ENCODE measurements around the gene BMP2. TPM values are rescaled to one million over a fixed set of nuclear protein-coding genes. Genes with fewer than 3 reads are reported as not detected.

The BMP2 gene
- total and polyA plus RNA-seq, 2 donors (not counting 1 experiment from before 2014, with no cell fraction given), result not detected

- H4K20me1 ChIP-seq (ENCODE audit: control insufficient read depth, insufficient read depth, low read length, poor library complexity, severe bottlenecking), result no peaks in the 10 kb centered on the region
- H3K27me3 ChIP-seq (replicated peaks in 1 of 4; ENCODE audit: control extremely low read depth in 1 of 4, control insufficient read depth in 3 of 4, insufficient read depth in 4 of 4, low read length in 3 of 4), result no peaks in the 10 kb centered on the region
- WGBS (ENCODE audit: insufficient coverage), result 90% methylated on average over 2 of the region's 5 CpGs
- ChIA-PET CTCF (interaction anchor here (0.6 to 1.3 kb wide), 3 partner anchors 9 to 189 kb away, joined by 3 to 4 read pairs (median 3); no protein-coding TSS in a partner anchor), POLR2A (no interaction called here)
- DNase-seq (no peak), ATAC-seq (ENCODE audit: low read depth) (no peak)
- TF ChIP-seq CTCF (IDR thresholded peaks at IDR 0.05) (no peak), EZH2 (IDR thresholded peaks at IDR 0.05; ENCODE audit: borderline replicate concordance, insufficient read depth, low read depth, low read length, poor library complexity, severe bottlenecking) (no peak)
- Mint-ChIP-seq H3K4me3 (no peak overlapping the region), H3K27ac (no peak overlapping the region), H3K9me3 (ENCODE audit: insufficient read depth) (no peaks in the 10 kb centered on the region), H3K4me1 (no peaks in the 10 kb centered on the region), H3K27me3 (no peaks in the 10 kb centered on the region)
- no peak overlapping the region for H3K9ac ChIP-seq (ENCODE audit: low read length)
- intact Hi-C loops (cut with micrococcal nuclease), result no loop called here
- no peaks in the 10 kb centered on the region for H3K36me3 ChIP-seq (replicated peaks in 1 of 2; ENCODE audit: control extremely low read depth in 1 of 2, control insufficient read depth in 1 of 2, extremely low read depth in 1 of 2, insufficient read depth in 2 of 2, low read length in 1 of 2)
- H3K27ac ChIP-seq (ENCODE audit: low read length in 2 of 2), result no peak overlapping the region
- no peaks in the 10 kb centered on the region for H3K4me1 ChIP-seq (ENCODE audit: control insufficient read depth in 2 of 2, insufficient read depth in 2 of 2, low read length in 2 of 2)
- H2AFZ ChIP-seq (ENCODE audit: insufficient read depth, low read depth, low read length, poor library complexity, severe bottlenecking), result no peak overlapping the region
- no peaks in the 10 kb centered on the region for H3K79me2 ChIP-seq (ENCODE audit: control insufficient read depth, insufficient read depth, low read length)
- H3K9me3 ChIP-seq (ENCODE audit: control extremely low read depth in 1 of 3, control insufficient read depth in 2 of 3, insufficient read depth in 1 of 3, low read length in 2 of 3), result no peaks in the 10 kb centered on the region
- H3K4me3 ChIP-seq (ENCODE audit: control extremely low read depth in 1 of 5, extremely low read depth in 1 of 5, insufficient read depth in 1 of 5, low read depth in 2 of 5, low read length in 4 of 5), result no peak overlapping the region
- H3K4me2 ChIP-seq (replicated peaks; ENCODE audit: low read depth, low read length, poor library complexity, severe bottlenecking), result no peak overlapping the region
Observed at GRCh38 chr20:6824401-6824800, 56.9 kb downstream of the BMP2 start.

- Histone ChIP-seq H3K79me2 (ENCODE audit: control insufficient read depth, insufficient read depth, low read length) (no peaks in the 10 kb centered on the region), H2AFZ (ENCODE audit: insufficient read depth, low read depth, low read length, poor library complexity, severe bottlenecking) (no peak overlapping the region), H3K36me3 (replicated peaks in 1 of 2; ENCODE audit: control extremely low read depth in 1 of 2, control insufficient read depth in 1 of 2, extremely low read depth in 1 of 2, insufficient read depth in 2 of 2, low read length in 1 of 2) (no peaks in the 10 kb centered on the region), H3K4me2 (replicated peaks; ENCODE audit: low read depth, low read length, poor library complexity, severe bottlenecking) (no peak overlapping the region), H3K27ac (ENCODE audit: low read length in 2 of 2) (no peak overlapping the region), H3K4me3 (ENCODE audit: control extremely low read depth in 1 of 5, extremely low read depth in 1 of 5, insufficient read depth in 1 of 5, low read depth in 2 of 5, low read length in 4 of 5) (no peak overlapping the region), H3K4me1 (ENCODE audit: control insufficient read depth in 2 of 2, insufficient read depth in 2 of 2, low read length in 2 of 2) (no peaks in the 10 kb centered on the region), H3K27me3 (replicated peaks in 1 of 4; ENCODE audit: control extremely low read depth in 1 of 4, control insufficient read depth in 3 of 4, insufficient read depth in 4 of 4, low read length in 3 of 4) (no peaks in the 10 kb centered on the region), H3K9ac (ENCODE audit: low read length) (no peak overlapping the region), H3K9me3 (ENCODE audit: control extremely low read depth in 1 of 3, control insufficient read depth in 2 of 3, insufficient read depth in 1 of 3, low read length in 2 of 3) (no peaks in the 10 kb centered on the region), H4K20me1 (ENCODE audit: control insufficient read depth, insufficient read depth, low read length, poor library complexity, severe bottlenecking) (no peaks in the 10 kb centered on the region)
- intact Hi-C loops (cut with micrococcal nuclease), result no loop called here
- Mint-ChIP-seq H3K4me1 (no peaks in the 10 kb centered on the region), H3K9me3 (ENCODE audit: insufficient read depth) (no peaks in the 10 kb centered on the region), H3K27me3 (no peaks in the 10 kb centered on the region), H3K4me3 (no peak overlapping the region), H3K27ac (no peak overlapping the region)
- DNase-seq (no peak), ATAC-seq (ENCODE audit: low read depth) (no peak)
- CTCF ChIA-PET, result interaction anchor here (6.1 kb wide), 1 partner anchor 1894 kb away, joined by 53 read pairs; no protein-coding TSS in a partner anchor
- no peak for TF ChIP-seq CTCF (IDR thresholded peaks at IDR 0.05)
- TF ChIP-seq EZH2 (IDR thresholded peaks at IDR 0.05; ENCODE audit: borderline replicate concordance, insufficient read depth, low read depth, low read length, poor library complexity, severe bottlenecking), result no peak
- WGBS (ENCODE audit: insufficient coverage), result no CpG with 5 or more reads among the region's 4 CpGs
- POLR2A ChIA-PET, result no interaction called here
Observed at GRCh38 chr20:6827472-6827871, 60.0 kb downstream of the BMP2 start.
